ENCODE data around the gene COL4A2. TPM values are rescaled to one million over a fixed set of nuclear protein-coding genes. Genes with fewer than 3 reads are reported as not detected.

Gene COL4A2
- polyA plus RNA-seq, 3 donors = 465 to 580 (median 554) TPM

GRCh38 chr13:110268576-110269185 lies 38.4 kb upstream of the COL4A2 start:
- DNase-seq = no peak

GRCh38 chr13:110269509-110270185 lies 37.4 kb upstream of the COL4A2 start:
- no peak for DNase-seq

DNA sequence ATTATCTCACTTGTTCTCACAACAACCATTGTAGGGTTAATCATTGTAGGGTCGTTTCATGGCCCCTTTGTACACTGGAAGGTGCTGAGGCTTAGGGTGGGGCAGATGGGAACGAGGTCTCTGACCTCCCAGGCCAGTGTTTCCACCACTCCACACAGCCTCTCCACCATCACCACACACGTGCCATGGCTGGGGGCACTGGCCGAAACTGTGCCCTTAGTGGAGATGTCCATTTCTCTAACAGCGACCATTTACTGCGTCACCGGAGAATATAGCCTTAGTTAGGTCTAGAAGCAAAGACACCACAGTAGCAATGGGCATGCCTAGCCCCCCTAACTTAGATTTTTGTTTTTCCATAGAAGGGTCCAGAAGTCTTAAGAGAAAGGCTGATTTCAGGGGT lies 36.6 kb upstream of the COL4A2 start:
- no peak for DNase-seq

DNA sequence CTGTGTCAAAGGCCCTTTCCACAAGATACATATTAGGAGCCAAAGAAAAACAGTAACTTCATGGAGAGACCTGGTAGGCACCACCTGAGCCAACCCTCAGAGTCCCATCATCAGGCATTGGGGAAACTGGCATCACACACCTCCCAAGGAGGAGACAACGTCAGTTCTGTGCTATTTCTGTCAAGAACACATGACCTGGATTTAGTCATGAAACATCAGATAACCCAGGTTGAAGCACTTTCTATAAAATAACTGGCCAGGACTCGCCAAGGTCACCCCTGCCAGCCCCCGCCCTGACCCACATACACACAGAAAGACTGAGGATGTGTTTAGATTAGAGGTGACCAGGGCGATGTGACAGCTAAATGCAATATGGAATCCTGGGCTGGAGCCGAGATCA lies 35.8 kb upstream of the COL4A2 start:
- no peak for DNase-seq

GRCh38 chr13:110272227-110272626 lies 34.9 kb upstream of the COL4A2 start:
- no peak for DNase-seq

- DNase-seq = no peak
These were observed 34.4 kb upstream of the COL4A2 start for GRCh38 chr13:110272651-110273050.

DNA sequence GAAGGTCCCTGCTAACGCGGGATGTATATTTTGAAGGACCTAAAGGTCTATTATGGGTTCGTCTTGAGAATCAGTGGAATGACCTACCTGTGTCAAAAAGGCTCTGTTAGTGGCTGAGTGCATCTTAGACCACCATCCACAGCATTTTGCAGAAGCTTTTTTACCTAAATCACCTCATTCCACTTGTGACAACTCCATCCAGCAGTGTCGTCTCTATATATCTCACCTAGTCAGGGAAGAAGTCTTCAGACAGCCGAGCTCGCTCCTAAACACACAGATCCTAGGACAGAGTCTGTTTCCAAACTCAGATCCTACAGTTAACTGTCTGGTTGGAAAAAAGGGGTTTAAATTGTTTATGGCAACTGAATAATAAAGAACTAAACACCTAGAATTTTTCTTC lies 33.8 kb upstream of the COL4A2 start:
- no peak for DNase-seq

- no peak for DNase-seq
These were observed 32.4 kb upstream of the COL4A2 start for GRCh38 chr13:110274687-110275086.

GRCh38 chr13:110275931-110276552 lies 31.0 kb upstream of the COL4A2 start:
- DNase-seq = no peak

GRCh38 chr13:110276553-110276950 lies 30.5 kb upstream of the COL4A2 start:
- DNase-seq = no peak

DNA sequence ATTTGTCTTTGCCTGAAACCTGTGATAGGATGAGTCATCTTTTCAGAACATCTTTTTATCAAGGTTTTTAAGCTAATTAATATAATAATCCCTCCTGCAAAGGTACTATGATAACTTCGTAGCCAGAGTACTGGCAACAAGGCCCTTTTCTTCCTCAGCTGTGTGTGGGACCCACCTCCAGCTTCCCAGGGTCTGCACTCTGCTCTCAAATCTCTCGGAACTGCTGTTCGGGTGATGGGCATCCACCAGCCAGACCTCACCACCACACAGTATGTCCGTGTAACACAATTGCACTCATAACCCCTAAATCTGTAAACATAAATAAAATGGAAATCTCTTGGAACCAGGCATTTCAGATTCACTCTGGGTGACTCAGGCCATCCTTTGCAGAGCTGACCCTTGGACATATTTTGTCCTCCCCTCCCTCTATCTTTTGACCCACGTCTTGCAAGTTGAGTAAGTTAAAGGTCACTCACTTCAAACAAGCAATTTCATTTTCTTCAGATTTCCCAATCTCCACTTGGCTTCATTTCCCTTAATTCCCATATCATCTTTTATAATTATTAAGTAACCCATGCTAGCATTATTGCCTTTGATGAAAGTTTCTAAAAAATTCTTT lies 29.6 kb upstream of the COL4A2 start:
- no peak for DNase-seq

DNA sequence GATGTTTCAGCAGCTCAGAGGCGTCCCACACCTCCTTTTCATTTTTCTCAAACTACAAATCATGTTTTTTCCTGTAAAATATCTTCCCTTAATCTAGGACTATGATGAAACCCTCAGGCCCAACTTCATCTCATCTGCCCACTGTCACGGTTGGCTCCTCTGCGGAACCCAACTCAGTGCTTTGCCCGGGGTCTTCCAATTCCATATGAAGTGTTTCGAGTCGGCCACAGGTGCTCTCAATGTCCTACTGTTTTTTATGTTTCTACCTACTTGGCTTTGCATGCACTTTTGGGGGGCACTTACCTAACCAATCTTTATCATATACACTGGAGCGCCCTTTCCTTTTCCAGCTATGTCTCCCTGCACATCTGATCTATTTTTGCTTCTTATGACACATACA lies 28.2 kb upstream of the COL4A2 start:
- no peak for DNase-seq

GRCh38 chr13:110279684-110280083 lies 27.4 kb upstream of the COL4A2 start:
- DNase-seq = no peak

DNA sequence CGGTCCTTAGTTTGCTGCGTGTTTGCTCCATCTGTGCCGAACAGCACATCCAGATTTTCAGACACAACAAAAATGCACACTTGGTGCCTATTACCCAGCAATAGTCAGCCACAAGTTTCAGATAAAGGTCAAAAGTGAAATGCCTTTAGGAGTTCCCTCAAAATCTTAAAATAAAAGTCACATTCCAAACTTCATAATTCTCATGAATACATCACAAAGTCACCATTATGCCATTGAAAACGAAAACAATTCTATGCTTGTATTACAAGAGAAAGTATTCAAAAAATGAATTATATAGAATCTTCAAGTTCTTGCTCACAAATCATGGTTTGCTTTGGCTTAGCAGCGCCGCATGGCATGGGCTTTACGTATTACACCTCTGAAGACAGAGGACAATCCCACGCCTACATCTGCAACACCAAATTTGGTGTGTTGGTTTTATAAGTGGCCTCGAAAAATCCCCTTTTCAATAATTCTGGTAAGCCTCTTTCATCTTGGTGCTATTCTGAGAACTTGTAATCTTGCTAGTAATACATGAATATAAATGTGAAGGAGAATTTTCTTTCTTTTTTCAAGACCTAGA lies 26.8 kb upstream of the COL4A2 start:
- no peak for DNase-seq

DNA sequence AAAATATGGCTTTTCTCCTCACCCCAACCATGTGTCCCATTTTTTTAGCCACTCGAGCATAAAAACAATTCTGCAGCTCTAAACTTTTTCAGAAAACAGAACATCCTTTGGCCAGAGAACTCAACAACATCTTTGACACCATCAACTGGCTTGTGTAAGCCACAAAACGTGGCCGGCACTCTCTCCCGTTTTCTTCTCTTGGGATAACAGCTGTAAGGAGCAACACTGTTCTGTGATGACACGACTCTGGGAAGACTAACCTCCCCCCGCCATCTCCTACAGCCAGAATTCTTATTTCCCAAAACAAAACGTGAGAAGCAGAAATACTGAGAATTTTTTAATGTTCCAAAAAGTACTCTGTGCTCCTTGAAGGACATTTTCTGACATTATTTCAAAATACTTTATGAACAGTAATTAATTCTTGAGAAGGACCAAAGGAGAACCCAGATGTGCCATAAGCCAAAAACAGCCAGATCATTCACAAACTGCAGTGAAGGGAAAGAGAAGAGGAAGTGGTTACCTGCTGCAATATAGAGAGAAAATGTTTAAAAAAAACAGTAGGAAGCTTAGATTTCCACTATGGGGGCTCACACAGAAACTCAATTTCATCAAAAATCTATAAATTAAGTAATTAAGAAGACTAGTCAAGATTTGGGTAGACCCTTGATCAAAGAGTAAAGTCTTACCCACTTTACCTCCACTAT lies 25.9 kb upstream of the COL4A2 start:
- DNase-seq = no peak

- DNase-seq = no peak
These were observed 25.3 kb upstream of the COL4A2 start for GRCh38 chr13:110281736-110282135.

GRCh38 chr13:110282316-110282841 lies 24.7 kb upstream of the COL4A2 start:
- DNase-seq = no peak

GRCh38 chr13:110283736-110284517 lies 23.2 kb upstream of the COL4A2 start:
- DNase-seq = no peak

- DNase-seq = no peak
These were observed 22.2 kb upstream of the COL4A2 start for GRCh38 chr13:110284779-110285484.

Data from renal pelvis (tissue), 4 donors.